Activated CD4-positive, alpha-beta T cell treated with anti-CD3 and anti-CD28 coated beads, Interleukin-2, amount 50 U/mL, for 4 hours (primary cell): ENCODE results near the gene FADS3.

Experiments used
- DNase-seq, 2 experiments: peaks; one replicate each; pipeline ENCODE4 v3.0.0-alpha.2; 2020

The FADS3 gene

GRCh38 chr11:61891331-61892084, at the start of gene FADS3:
FADS3 (minus strand) TSS chr11:61891545; CDS start chr11:61891381, 164 bp downstream.
- peak in 1 of 2 experiments; percentile 26 for DNase-seq

GRCh38 chr11:61940466-61940865, 49.1 kb upstream of the FADS3 start:
- no peak for DNase-seq

GRCh38 chr11:61935861-61936260, 44.5 kb upstream of the FADS3 start:
- DNase-seq: no peak

- DNase-seq: no peak
Observed at GRCh38 chr11:61930933-61931332, 39.6 kb upstream of the FADS3 start.

GRCh38 chr11:61928606-61929005, 37.3 kb upstream of the FADS3 start:
- DNase-seq: no peak

- no peak for DNase-seq
Observed at GRCh38 chr11:61927501-61927900, 36.2 kb upstream of the FADS3 start.

- DNase-seq: no peak
Observed at GRCh38 chr11:61926235-61926634, 34.9 kb upstream of the FADS3 start.

- DNase-seq: no peak
Observed at GRCh38 chr11:61925736-61926135, 34.4 kb upstream of the FADS3 start.

- no peak for DNase-seq
Observed at GRCh38 chr11:61924064-61924455, 32.7 kb upstream of the FADS3 start.

GRCh38 chr11:61923166-61924063, 32.1 kb upstream of the FADS3 start:
- no peak for DNase-seq

- DNase-seq: no peak
Observed at GRCh38 chr11:61922539-61922938, 31.2 kb upstream of the FADS3 start.

GRCh38 chr11:61921446-61921845, 30.1 kb upstream of the FADS3 start:
- no peak for DNase-seq

- DNase-seq: no peak
Observed at GRCh38 chr11:61919705-61920631, 28.6 kb upstream of the FADS3 start.

- no peak for DNase-seq
Observed at GRCh38 chr11:61918938-61919704, 27.8 kb upstream of the FADS3 start.

- no peak for DNase-seq
Observed at GRCh38 chr11:61918251-61918937, 27.0 kb upstream of the FADS3 start.

GRCh38 chr11:61917334-61918109, 26.2 kb upstream of the FADS3 start, which contains the start of gene RAB3IL1:
RAB3IL1 (minus strand) TSS chr11:61917566; CDS start chr11:61917367, 199 bp downstream.
- no peak for DNase-seq

GRCh38 chr11:61916737-61917333, 25.5 kb upstream of the FADS3 start:
- DNase-seq: no peak

GRCh38 chr11:61914471-61915171, 23.3 kb upstream of the FADS3 start:
- DNase-seq: no peak

- DNase-seq: no peak
Observed at GRCh38 chr11:61913699-61914395, 22.5 kb upstream of the FADS3 start.
